ENCODE measurements around the gene IZUMO1.

IZUMO1 gene

GRCh38 chr19:48750771-48751504 is 4.2 kb upstream of the IZUMO1 start:
- no peak for DNase-seq
- TF ChIP-seq GATA1 (IDR thresholded peaks at IDR 0.05; ENCODE audit: low read depth, low read length) = no peak
- no peak for TF ChIP-seq POLR2A (IDR thresholded peaks at IDR 0.05; ENCODE audit: low read length)

GRCh38 chr19:48750351-48750750 is 3.6 kb upstream of the IZUMO1 start:
- no peak for DNase-seq
- TF ChIP-seq GATA1 (IDR thresholded peaks at IDR 0.05; ENCODE audit: low read depth, low read length) = no peak
- no peak for TF ChIP-seq POLR2A (IDR thresholded peaks at IDR 0.05; ENCODE audit: low read length)

GRCh38 chr19:48749571-48750198 is 3.0 kb upstream of the IZUMO1 start:
- no peak for DNase-seq
- TF ChIP-seq GATA1 (IDR thresholded peaks at IDR 0.05; ENCODE audit: low read depth, low read length) (no peak), POLR2A (IDR thresholded peaks at IDR 0.05; ENCODE audit: low read length) (no peak)

GRCh38 chr19:48746110-48746509 is 599 bp downstream of the IZUMO1 start:
- no peak for TF ChIP-seq GATA1 (IDR thresholded peaks at IDR 0.05; ENCODE audit: low read depth, low read length)
- no peak for TF ChIP-seq POLR2A (IDR thresholded peaks at IDR 0.05; ENCODE audit: low read length)
- no peak for DNase-seq

- DNase-seq = peak; percentile 81 to 86
- TF ChIP-seq GATA1 (IDR thresholded peaks at IDR 0.05; ENCODE audit: low read depth, low read length) (no peak), POLR2A (IDR thresholded peaks at IDR 0.05; ENCODE audit: low read length) (no peak)
Observed at GRCh38 chr19:48745208-48745995, 1.3 kb downstream of the IZUMO1 start.

- TF ChIP-seq POLR2A (IDR thresholded peaks at IDR 0.05; ENCODE audit: low read length) (no peak), GATA1 (IDR thresholded peaks at IDR 0.05; ENCODE audit: low read depth, low read length) (no peak)
- no peak for DNase-seq
Observed at GRCh38 chr19:48742096-48742495, 4.6 kb downstream of the IZUMO1 start.

- no peak for TF ChIP-seq GATA1 (IDR thresholded peaks at IDR 0.05; ENCODE audit: low read depth, low read length)
- peak; percentile 22 for TF ChIP-seq POLR2A (IDR thresholded peaks at IDR 0.05; ENCODE audit: low read length)
- DNase-seq = peak; percentile 86 to 90
Observed at GRCh38 chr19:48741129-48741999, 5.3 kb downstream of the IZUMO1 start.

GRCh38 chr19:48740164-48740972 is 6.3 kb downstream of the IZUMO1 start, which contains the start of gene RASIP1:
TSS of gene RASIP1 (minus strand) at chr19:48740610. CDS start at chr19:48740282, 328 bp downstream.
- no peak for DNase-seq
- no peak for TF ChIP-seq GATA1 (IDR thresholded peaks at IDR 0.05; ENCODE audit: low read depth, low read length)
- no peak for TF ChIP-seq POLR2A (IDR thresholded peaks at IDR 0.05; ENCODE audit: low read length)

- no peak for DNase-seq
- no peak for TF ChIP-seq GATA1 (IDR thresholded peaks at IDR 0.05; ENCODE audit: low read depth, low read length)
- TF ChIP-seq POLR2A (IDR thresholded peaks at IDR 0.05; ENCODE audit: low read length) = peak; percentile 4
Observed at GRCh38 chr19:48739404-48740163, 7.1 kb downstream of the IZUMO1 start.

- TF ChIP-seq POLR2A (IDR thresholded peaks at IDR 0.05; ENCODE audit: low read length) (peak; percentile 36), GATA1 (IDR thresholded peaks at IDR 0.05; ENCODE audit: low read depth, low read length) (no peak)
- DNase-seq = peak; percentile 91 to 93
Observed at GRCh38 chr19:48738557-48739403, 7.9 kb downstream of the IZUMO1 start.

GRCh38 chr19:48737360-48737998 is 9.2 kb downstream of the IZUMO1 start:
- no peak for TF ChIP-seq GATA1 (IDR thresholded peaks at IDR 0.05; ENCODE audit: low read depth, low read length)
- no peak for TF ChIP-seq POLR2A (IDR thresholded peaks at IDR 0.05; ENCODE audit: low read length)
- no peak for DNase-seq
